Thyroid gland (tissue), 4 donors: ENCODE measurements around the gene GSTA4. TPM values are rescaled to one million over a fixed set of nuclear protein-coding genes. Genes with fewer than 3 reads are reported as not detected.

Experiments
- DNase-seq, 2 donors: peaks; one replicate each; pipeline ENCODE4 v3.0.0-alpha.2; 2019
- H3K27ac ChIP-seq, 3 donors: fragments of 200-600 bp; sonication (generic); 1 replicate in 2 of 3; 2 replicates in 1 of 3; pipeline ENCODE4 v1.5.1; 2016 to 2019; ENCODE audit warnings: mild to moderate bottlenecking in 1 of 3, moderate library complexity in 1 of 3
- H3K27me3 ChIP-seq: fragments of 200-600 bp; sonication (generic); one replicate; pipeline ENCODE4 v1.5.1; 2019
- H3K36me3 ChIP-seq, 2 donors: fragments of 200-600 bp; sonication (generic); one replicate each; pipeline ENCODE4 v1.5.1; 2016 to 2019
- H3K4me1 ChIP-seq, 2 donors: fragments of 200-600 bp; sonication (generic); one replicate each; pipeline ENCODE4 v1.5.1; 2017 to 2019
- H3K4me3 ChIP-seq, 3 donors: fragments of 200-600 bp; sonication (generic); replicated peaks in 1 of 3; 1 replicate in 2 of 3; 2 replicates in 1 of 3; pipeline ENCODE4 v1.5.1; 2016; ENCODE audit warnings: mild to moderate bottlenecking in 1 of 3
- H3K9me3 ChIP-seq: fragments of 200-600 bp; sonication (generic); one replicate; pipeline ENCODE4 v1.5.1; 2017
- CTCF ChIP-seq, 6 experiments: fragments of 200-600 bp in 3 of 6; fragments of 450-650 bp in 3 of 6; sonication (generic) in 3 of 6; IDR thresholded peaks; one replicate each; pipeline ENCODE4 v1.5.1; 2016 to 2019; ENCODE audit warnings: antibody characterized with exemption in 6 of 6, mild to moderate bottlenecking in 2 of 6, inconsistent platforms in 1 of 6, moderate library complexity in 1 of 6
- POLR2A ChIP-seq, 2 donors: fragments of 450-650 bp; IDR thresholded peaks; one replicate each; pipeline ENCODE4 v1.6.1; 2017; ENCODE audit warnings: antibody characterized with exemption in 2 of 2, mild to moderate bottlenecking in 2 of 2, moderate library complexity in 1 of 2
- WGBS, 2 donors: methylation state at CpG; one replicate each; pipeline ENCODE4 v1.1.5; 2017; 5-methylcytosine and 5-hydroxymethylcytosine counted together
- intact Hi-C: fragments of 100-400 bp; cut with DNase I; formaldehyde crosslinking; loops from one replicate; pipeline ENCODE4 v1.15.1; 2023
- total RNA-seq, 4 donors: library from RNA; depleted of rRNA; stranded (reverse); fragments of >200 nt; gene quantifications; one replicate each; pipeline ENCODE4 v1.2.3, GENCODE V29; 2016

GSTA4 gene
- total RNA-seq, 4 donors from 2014 or later, result 20.9 to 24.7 (median 24.6) TPM

- Histone ChIP-seq H3K4me3 (no peak overlapping the region), H3K27ac (peak overlapping the region in 1 of 3 donors; percentile 73), H3K4me1 (peaks cover 11 to 23% of the 10 kb centered on the region in 2 donors), H3K36me3 (peaks cover 9 to 15% of the 10 kb centered on the region in 2 donors), H3K27me3 (no peaks in the 10 kb centered on the region), H3K9me3 (no peaks in the 10 kb centered on the region)
- DNase-seq, result no peak
- 90 to 94% methylated on average over 4 of the region's 4 CpGs for WGBS, 2 donors
- intact Hi-C loops, result no loop called here
- TF ChIP-seq POLR2A (IDR thresholded peaks at IDR 0.05) (no peak), CTCF (IDR thresholded peaks at IDR 0.05) (no peak)
Observed at GRCh38 chr6:53041356-53041755, 46.3 kb upstream of the GSTA4 start.

- intact Hi-C loops, result no loop called here
- Histone ChIP-seq H3K4me3 (no peak overlapping the region), H3K27ac (no peak overlapping the region), H3K9me3 (no peaks in the 10 kb centered on the region), H3K4me1 (peaks cover 11 to 23% of the 10 kb centered on the region in 2 donors), H3K27me3 (no peaks in the 10 kb centered on the region), H3K36me3 (peaks cover 9 to 15% of the 10 kb centered on the region in 2 donors)
- TF ChIP-seq POLR2A (IDR thresholded peaks at IDR 0.05) (no peak), CTCF (IDR thresholded peaks at IDR 0.05) (no peak)
- no peak for DNase-seq
Observed at GRCh38 chr6:53038596-53038995, 43.5 kb upstream of the GSTA4 start.

GRCh38 chr6:53038141-53038540 is 43.1 kb upstream of the GSTA4 start:
- TF ChIP-seq POLR2A (IDR thresholded peaks at IDR 0.05) (no peak), CTCF (IDR thresholded peaks at IDR 0.05) (no peak)
- intact Hi-C loops, result no loop called here
- 42 to 95% methylated on average over 1 of the region's 1 CpG for WGBS, 2 donors

GRCh38 chr6:53035549-53036213 is 40.6 kb upstream of the GSTA4 start:
- TF ChIP-seq POLR2A (IDR thresholded peaks at IDR 0.05), result no peak
- TF ChIP-seq CTCF (IDR thresholded peaks at IDR 0.05), result no peak
- H3K9me3 ChIP-seq, result no peaks in the 10 kb centered on the region
- H3K4me1 ChIP-seq, result peaks cover 0 to 5% of the 10 kb centered on the region in 2 donors
- intact Hi-C loops, result no loop called here
- no peak overlapping the region for H3K27ac ChIP-seq
- no peak for DNase-seq
- H3K36me3 ChIP-seq, result peaks cover 5 to 11% of the 10 kb centered on the region in 2 donors
- H3K27me3 ChIP-seq, result no peaks in the 10 kb centered on the region
- H3K4me3 ChIP-seq, result no peak overlapping the region
- 85 to 91% methylated on average over 8 of the region's 8 CpGs for WGBS, 2 donors

More at GRCh38 chr6:53038141-53038540, 43.1 kb upstream of the GSTA4 start:
- Histone ChIP-seq H3K36me3 (peaks cover 9 to 15% of the 10 kb centered on the region in 2 donors), H3K4me1 (peaks cover 11 to 20% of the 10 kb centered on the region in 2 donors), H3K9me3 (no peaks in the 10 kb centered on the region), H3K27ac (no peak overlapping the region), H3K4me3 (no peak overlapping the region), H3K27me3 (no peaks in the 10 kb centered on the region)
- no peak for DNase-seq

- H3K9me3 ChIP-seq, result no peaks in the 10 kb centered on the region
- no peaks in the 10 kb centered on the region for H3K27me3 ChIP-seq
- no peak overlapping the region for H3K4me3 ChIP-seq
- H3K36me3 ChIP-seq, result peaks cover 6 to 12% of the 10 kb centered on the region in 2 donors
- H3K27ac ChIP-seq, result peak overlapping the region in 1 of 3 donors; percentile 18
- TF ChIP-seq CTCF (IDR thresholded peaks at IDR 0.05) (no peak), POLR2A (IDR thresholded peaks at IDR 0.05) (no peak)
- WGBS, 2 donors, result 43 to 45% methylated on average over 4 of the region's 4 CpGs
- intact Hi-C loops, result no loop called here
- H3K4me1 ChIP-seq, result peaks cover 0 to 5% of the 10 kb centered on the region in 2 donors
- no peak for DNase-seq
Observed at GRCh38 chr6:53033764-53034163, 38.7 kb upstream of the GSTA4 start.
